ENCODE data around the gene APEH.

- TF ChIP-seq CTCF (IDR thresholded peaks at IDR 0.05; ENCODE audit: low read depth, low read length) (no peak), EZH2phosphoT487 (IDR thresholded peaks at IDR 0.05; ENCODE audit: low read depth) (no peak)
Observed at GRCh38 chr3:49727154-49727923, 53.2 kb downstream of the APEH start.
